Prostate gland (tissue), 2 donors: ENCODE results near the gene WDR59.

Source experiments
- POLR2A ChIP-seq: fragments of 450-650 bp; IDR thresholded peaks from one replicate; pipeline ENCODE4 v1.6.1; 2016; ENCODE audit warnings: antibody characterized with exemption, mild to moderate bottlenecking
- POLR2AphosphoS5 ChIP-seq: sonication (generic); formaldehyde crosslinking; IDR thresholded peaks from one replicate; pipeline ENCODE4 v1.6.1; 2017; ENCODE audit warnings: antibody characterized with exemption
- TF ChIP-seq, protein P1 (sequence below), 4 experiments: fragments of 200-600 bp in 2 of 4; fragments of 450-650 bp in 2 of 4; sonication (generic) in 2 of 4; IDR thresholded peaks; 1 replicate in 3 of 4; 2 replicates in 1 of 4; pipeline ENCODE4 v1.5.1; 2016 to 2019; ENCODE audit warnings: antibody characterized with exemption in 4 of 4, mild to moderate bottlenecking in 2 of 4, moderate library complexity in 2 of 4

DNA sequence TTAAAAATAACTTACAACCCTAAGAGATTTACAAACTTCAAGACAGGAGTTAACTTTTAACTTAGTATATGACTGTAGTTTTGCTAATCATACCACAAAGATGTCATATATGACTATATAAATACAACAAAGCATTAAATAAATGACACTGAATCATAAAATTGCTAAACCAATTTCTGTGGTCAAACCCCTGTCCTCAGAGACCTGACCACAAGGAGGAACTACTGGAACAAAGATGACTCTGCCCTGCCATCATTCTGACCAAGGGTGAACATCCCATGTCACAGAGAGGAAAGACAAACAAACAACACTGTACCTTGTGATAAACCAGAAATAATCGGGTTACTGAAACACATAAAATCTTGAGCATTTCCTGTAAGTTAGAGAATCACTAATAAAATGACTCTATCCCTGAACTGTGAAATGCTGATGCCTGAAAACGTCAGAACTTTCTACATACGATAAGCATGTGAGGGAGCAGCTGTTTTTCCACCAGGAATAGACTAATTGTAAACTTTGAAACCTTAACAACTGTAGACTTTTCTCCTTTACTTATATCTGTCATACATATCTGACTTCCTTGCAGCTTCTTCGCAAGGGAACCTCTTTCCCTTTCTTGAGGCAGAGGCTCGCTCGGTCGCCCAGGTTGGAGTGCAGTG, 47.9 kb downstream of the WDR59 start:
- TF ChIP-seq POLR2AphosphoS5 (no peak), POLR2A (no peak)
- TF ChIP-seq, protein P1, sequence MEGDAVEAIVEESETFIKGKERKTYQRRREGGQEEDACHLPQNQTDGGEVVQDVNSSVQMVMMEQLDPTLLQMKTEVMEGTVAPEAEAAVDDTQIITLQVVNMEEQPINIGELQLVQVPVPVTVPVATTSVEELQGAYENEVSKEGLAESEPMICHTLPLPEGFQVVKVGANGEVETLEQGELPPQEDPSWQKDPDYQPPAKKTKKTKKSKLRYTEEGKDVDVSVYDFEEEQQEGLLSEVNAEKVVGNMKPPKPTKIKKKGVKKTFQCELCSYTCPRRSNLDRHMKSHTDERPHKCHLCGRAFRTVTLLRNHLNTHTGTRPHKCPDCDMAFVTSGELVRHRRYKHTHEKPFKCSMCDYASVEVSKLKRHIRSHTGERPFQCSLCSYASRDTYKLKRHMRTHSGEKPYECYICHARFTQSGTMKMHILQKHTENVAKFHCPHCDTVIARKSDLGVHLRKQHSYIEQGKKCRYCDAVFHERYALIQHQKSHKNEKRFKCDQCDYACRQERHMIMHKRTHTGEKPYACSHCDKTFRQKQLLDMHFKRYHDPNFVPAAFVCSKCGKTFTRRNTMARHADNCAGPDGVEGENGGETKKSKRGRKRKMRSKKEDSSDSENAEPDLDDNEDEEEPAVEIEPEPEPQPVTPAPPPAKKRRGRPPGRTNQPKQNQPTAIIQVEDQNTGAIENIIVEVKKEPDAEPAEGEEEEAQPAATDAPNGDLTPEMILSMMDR (IDR thresholded peaks at IDR 0.05), result no peak
